Aorta (tissue), 5 donors: ENCODE measurements around the gene PRR15. TPM values are rescaled to one million over a fixed set of nuclear protein-coding genes. Genes with fewer than 3 reads are reported as not detected.

Experiments used
- ATAC-seq: fragments of 200-7000 bp; cut with Tn5 transposase; one replicate; pipeline ENCODE4 v1.9.1; 2022; ENCODE audit warnings: moderate library complexity; ENCODE audit not compliant: low FRiP score
- DNase-seq, 2 donors: peaks; one replicate each; pipeline ENCODE4 v3.0.0-alpha.2; 2020
- H3K27ac ChIP-seq, 2 donors: one replicate each; pipeline ENCODE4 v1.5.1; 2013; ENCODE audit warnings: low read length in 2 of 2, mild to moderate bottlenecking in 2 of 2, moderate library complexity in 2 of 2, control low read depth in 1 of 2, inconsistent platforms in 1 of 2, low read depth in 1 of 2
- H3K27me3 ChIP-seq, 2 donors: one replicate each; pipeline ENCODE4 v1.6.1; 2013; ENCODE audit warnings: control low read depth in 1 of 2, low read length in 1 of 2, mild to moderate bottlenecking in 1 of 2, moderate library complexity in 1 of 2; ENCODE audit not compliant: insufficient read depth in 2 of 2, control insufficient read depth in 1 of 2
- H3K36me3 ChIP-seq, 2 donors: one replicate each; pipeline ENCODE4 v1.6.1; 2013; ENCODE audit warnings: control low read depth in 1 of 2, low read length in 1 of 2, mild to moderate bottlenecking in 1 of 2; ENCODE audit not compliant: insufficient read depth in 2 of 2, control insufficient read depth in 1 of 2
- H3K4me1 ChIP-seq, 2 donors: one replicate each; pipeline ENCODE4 v1.6.1; 2013; ENCODE audit warnings: low read length in 2 of 2, control low read depth in 1 of 2, mild to moderate bottlenecking in 1 of 2, moderate library complexity in 1 of 2; ENCODE audit not compliant: insufficient read depth in 2 of 2, control insufficient read depth in 1 of 2
- H3K4me3 ChIP-seq, 2 donors: one replicate each; pipeline ENCODE4 v1.5.1; 2013; ENCODE audit warnings: low read length in 2 of 2, control low read depth in 1 of 2, mild to moderate bottlenecking in 1 of 2
- H3K9me3 ChIP-seq: one replicate; pipeline ENCODE4 v1.6.1; 2013; ENCODE audit warnings: mild to moderate bottlenecking, low read length; ENCODE audit not compliant: control insufficient read depth
- WGBS, 2 donors: extraction: QIAGEN DNeasy Blood & Tissue Kit; methylation state at CpG; one replicate each; pipeline ENCODE4 v1.1.7; 2013; 5-methylcytosine and 5-hydroxymethylcytosine counted together
- intact Hi-C, 2 donors: fragments of 100-400 bp; cut with DNase I; formaldehyde crosslinking; loops; one replicate each; pipeline versions ENCODE4 v1.14.2 to v1.15.0; 2022
- polyA plus RNA-seq, 2 donors: library from polyadenylated mRNA; stranded (reverse); fragments of 200-250 nt; gene quantifications; one replicate each; pipeline ENCODE4 v1.2.3, GENCODE V29; 2013
- total RNA-seq, 2 donors: library from RNA; stranded (reverse); fragmentation: NEBNext Ultra II Directional; extraction: Animal tissue kit (Norgen Biotek cat#: 25700); gene quantifications; one replicate each; pipeline ENCODE4 v1.2.1, GENCODE V29; 2021
- donor health status: healthy with polysubstance abuse.
- donor health status: Bipolar disorder and iron deficiency.
- donor health status: DM: no; HTN: no; CAD: no.
- donor health status: DM: no; HTN: no; CAD: no.
- donor health status: DM: yes; HTN: yes; CAD: no.

The PRR15 gene
- total and polyA plus RNA-seq, 4 donors, result 0.69 to 18.4 (median 1.3) TPM

- Histone ChIP-seq H3K4me1 (no peaks in the 10 kb centered on the region), H3K4me3 (no peak overlapping the region), H3K36me3 (no peaks in the 10 kb centered on the region), H3K9me3 (peaks cover 1% of the 10 kb centered on the region), H3K27ac (no peak overlapping the region), H3K27me3 (no peaks in the 10 kb centered on the region)
- intact Hi-C loops, result no loop called here
- ATAC-seq (no peak), DNase-seq (no peak)
- 90 to 94% methylated on average over 2 of the region's 2 CpGs for WGBS, 2 donors
These were observed 35.4 kb downstream of the PRR15 start for GRCh38 chr7:29599026-29599425.

GRCh38 chr7:29600661-29601060, 37.0 kb downstream of the PRR15 start:
- no peak for ATAC-seq

GRCh38 chr7:29604052-29604451, 40.4 kb downstream of the PRR15 start:
- no peaks in the 10 kb centered on the region for H3K36me3 ChIP-seq
- H3K27ac ChIP-seq, result no peak overlapping the region
- WGBS, 2 donors, result 95% methylated on average over 3 of the region's 3 CpGs
- DNase-seq (no peak), ATAC-seq (no peak)
- no peaks in the 10 kb centered on the region for H3K27me3 ChIP-seq
- intact Hi-C loops, result no loop called here
- no peaks in the 10 kb centered on the region for H3K4me1 ChIP-seq
- H3K9me3 ChIP-seq, result peaks cover 1% of the 10 kb centered on the region
- no peak overlapping the region for H3K4me3 ChIP-seq

More at GRCh38 chr7:29600661-29601060, 37.0 kb downstream of the PRR15 start:
- Histone ChIP-seq H3K36me3 (no peaks in the 10 kb centered on the region), H3K27me3 (no peaks in the 10 kb centered on the region), H3K27ac (no peak overlapping the region), H3K4me3 (no peak overlapping the region), H3K4me1 (no peaks in the 10 kb centered on the region), H3K9me3 (peaks cover 1% of the 10 kb centered on the region)
- DNase-seq, result no peak
- intact Hi-C loops, result no loop called here
- WGBS, 2 donors, result 89% methylated on average over 4 of the region's 4 CpGs

DNA sequence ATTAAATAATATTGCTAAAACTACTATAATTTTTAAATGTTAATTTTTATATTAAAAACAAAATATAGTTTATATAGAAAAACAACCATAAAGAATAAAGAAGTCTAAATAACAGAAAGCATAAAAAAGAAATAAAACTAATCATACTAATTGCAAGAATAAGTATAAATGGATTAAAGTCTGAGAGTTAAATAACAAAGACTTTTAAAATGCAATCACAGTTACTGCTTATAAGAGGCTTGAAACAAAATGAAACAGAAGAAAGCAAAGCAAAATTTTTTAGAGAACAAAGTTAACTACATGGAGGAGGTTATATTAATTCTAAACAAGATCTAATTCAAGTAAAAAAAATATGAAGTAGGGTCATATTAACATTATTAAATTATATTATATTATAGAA, 41.1 kb downstream of the PRR15 start:
- Histone ChIP-seq H3K36me3 (no peaks in the 10 kb centered on the region), H3K9me3 (no peaks in the 10 kb centered on the region), H3K4me3 (no peak overlapping the region), H3K4me1 (no peaks in the 10 kb centered on the region), H3K27me3 (no peaks in the 10 kb centered on the region), H3K27ac (no peak overlapping the region)
- no peak for ATAC-seq
- no peak for DNase-seq
- intact Hi-C loops, result no loop called here

DNA sequence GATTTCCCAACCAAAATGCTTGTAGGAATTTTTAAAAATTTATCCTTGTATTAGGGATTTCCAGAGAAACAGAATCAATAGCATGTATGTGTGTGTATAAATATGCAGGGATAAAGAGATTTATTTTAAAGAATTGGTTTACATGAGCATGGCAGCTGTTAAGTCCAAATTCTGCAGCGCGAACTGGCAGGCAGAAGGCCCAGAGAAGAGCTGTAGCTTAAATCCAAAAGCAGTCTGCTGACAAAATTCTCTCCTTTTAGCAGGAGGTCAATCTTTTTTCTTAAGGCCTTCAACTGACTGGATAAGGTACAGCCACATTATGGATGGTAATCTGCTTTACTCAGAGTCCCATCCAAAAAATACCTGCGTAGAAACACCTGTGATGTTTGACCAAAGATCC, 42.0 kb downstream of the PRR15 start:
- no peak overlapping the region for H3K4me3 ChIP-seq
- H3K27me3 ChIP-seq, result no peaks in the 10 kb centered on the region
- ATAC-seq (no peak), DNase-seq (no peak)
- H3K4me1 ChIP-seq, result no peaks in the 10 kb centered on the region
- H3K27ac ChIP-seq, result no peak overlapping the region
- H3K9me3 ChIP-seq, result no peaks in the 10 kb centered on the region
- no peaks in the 10 kb centered on the region for H3K36me3 ChIP-seq
- intact Hi-C loops, result no loop called here
- WGBS, 2 donors, result 96 to 99% methylated on average over 3 of the region's 3 CpGs

DNA sequence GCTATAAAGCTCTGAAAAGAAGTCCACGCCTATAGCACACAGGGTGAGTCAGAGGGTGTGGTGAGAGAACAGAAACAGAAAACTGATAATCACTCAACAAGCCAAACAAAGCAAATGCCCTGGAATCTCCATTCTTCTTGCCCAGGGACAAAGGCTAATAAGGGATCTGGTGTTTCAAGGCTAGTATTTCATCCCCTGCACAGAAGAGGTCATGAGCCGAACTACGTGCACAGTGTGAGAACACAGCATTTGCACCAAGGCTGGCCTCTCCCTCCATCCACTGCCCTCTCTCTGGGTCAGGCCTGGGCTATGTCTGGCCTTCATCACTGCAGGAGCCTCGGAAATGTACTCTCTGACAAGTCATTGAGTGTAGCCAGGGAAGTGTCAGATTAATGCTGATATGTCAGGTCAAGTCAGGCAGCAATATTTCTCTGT, 42.7 kb downstream of the PRR15 start:
- intact Hi-C loops, result no loop called here
- Histone ChIP-seq H3K4me1 (no peaks in the 10 kb centered on the region), H3K27ac (no peak overlapping the region), H3K27me3 (no peaks in the 10 kb centered on the region), H3K36me3 (no peaks in the 10 kb centered on the region), H3K4me3 (no peak overlapping the region), H3K9me3 (no peaks in the 10 kb centered on the region)
- no peak for ATAC-seq
- WGBS, 2 donors, result 70 to 78% methylated on average over 4 of the region's 4 CpGs
- no peak for DNase-seq

GRCh38 chr7:29606830-29607229, 43.2 kb downstream of the PRR15 start:
- intact Hi-C loops, result no loop called here
- 95 to 98% methylated on average over 4 of the region's 4 CpGs for WGBS, 2 donors
- H3K4me3 ChIP-seq, result no peak overlapping the region
- H3K4me1 ChIP-seq, result no peaks in the 10 kb centered on the region
- H3K27me3 ChIP-seq, result no peaks in the 10 kb centered on the region
- no peak overlapping the region for H3K27ac ChIP-seq
- DNase-seq (no peak), ATAC-seq (no peak)
- no peaks in the 10 kb centered on the region for H3K36me3 ChIP-seq
- H3K9me3 ChIP-seq, result no peaks in the 10 kb centered on the region

GRCh38 chr7:29607259-29607658, 43.6 kb downstream of the PRR15 start:
- no peak for ATAC-seq
- no peaks in the 10 kb centered on the region for H3K27me3 ChIP-seq
- no peaks in the 10 kb centered on the region for H3K9me3 ChIP-seq
- no peaks in the 10 kb centered on the region for H3K36me3 ChIP-seq
- H3K27ac ChIP-seq, result no peak overlapping the region
- intact Hi-C loops, result no loop called here
- WGBS, 2 donors, result 96% methylated on average over 4 of the region's 4 CpGs
- DNase-seq, result no peak
- no peaks in the 10 kb centered on the region for H3K4me1 ChIP-seq
- no peak overlapping the region for H3K4me3 ChIP-seq

DNA sequence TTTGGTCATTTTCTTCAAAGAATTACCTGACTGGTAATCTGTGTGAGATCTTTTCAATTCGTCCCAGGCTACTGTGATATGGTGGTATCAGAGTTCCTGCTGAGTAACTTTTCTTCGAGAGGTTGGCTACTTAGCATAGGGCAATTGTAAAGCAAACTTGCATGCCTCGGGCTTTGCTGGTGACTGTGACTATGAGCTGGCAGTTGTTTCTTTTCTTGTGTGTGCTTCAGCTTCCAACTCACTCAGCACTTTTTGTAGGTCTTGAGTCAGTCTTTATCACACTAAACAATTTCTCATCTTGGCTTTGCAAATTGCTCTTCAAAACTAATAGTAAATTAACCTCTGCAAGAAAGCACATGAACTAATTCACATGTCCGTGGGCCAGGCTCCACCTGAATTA, 44.3 kb downstream of the PRR15 start:
- intact Hi-C loops, result no loop called here
- Histone ChIP-seq H3K4me3 (no peak overlapping the region), H3K36me3 (no peaks in the 10 kb centered on the region), H3K27me3 (no peaks in the 10 kb centered on the region), H3K27ac (no peak overlapping the region), H3K4me1 (no peaks in the 10 kb centered on the region), H3K9me3 (no peaks in the 10 kb centered on the region)
- WGBS, 2 donors, result 74 to 76% methylated on average over 4 of the region's 4 CpGs
- ATAC-seq (no peak), DNase-seq (no peak)
